ENCODE data around the gene NDUFB2. TPM values are rescaled to one million over a fixed set of nuclear protein-coding genes. Genes with fewer than 3 reads are reported as not detected.

NDUFB2 gene
- total and polyA plus RNA-seq, 10 donors, result 104 to 370 (median 142) TPM

GRCh38 chr7:140745266-140746058, 49.0 kb downstream of the NDUFB2 start:
- no peaks in the 10 kb centered on the region for H3K9me3 ChIP-seq
- DNase-seq, result no peak
- peaks cover 0 to 12% (median 3%) of the 10 kb centered on the region in 6 donors for H3K4me1 ChIP-seq
- no peak overlapping the region for H3K27ac ChIP-seq
- intact Hi-C loops (cut with DNase I; ENCODE audit: low total_unique reads), result no loop called here
- no peak overlapping the region for H3K4me3 ChIP-seq
- no peak for TF ChIP-seq POLR2A (IDR thresholded peaks at IDR 0.05)
- TF ChIP-seq POLR2AphosphoS5 (IDR thresholded peaks at IDR 0.05), result no peak
- no peak for TF ChIP-seq CTCF (IDR thresholded peaks at IDR 0.05 in 8 of 11, conservative IDR thresholded peaks at IDR 0.05 in 3 of 11)
- no peaks in the 10 kb centered on the region for H3K27me3 ChIP-seq (replicated peaks in 1 of 7)
- peaks cover 0 to 66% (median 14%) of the 10 kb centered on the region in 6 donors for H3K36me3 ChIP-seq
- WGBS, 5 donors, result 72 to 80% (median 74%) methylated on average over 6 of the region's 6 CpGs

GRCh38 chr7:140746751-140747150, 50.2 kb downstream of the NDUFB2 start:
- 91 to 100% (median 95%) methylated on average over 2 of the region's 2 CpGs for WGBS, 5 donors
- Histone ChIP-seq H3K9me3 (no peaks in the 10 kb centered on the region), H3K4me1 (peaks cover 0 to 12% (median 3%) of the 10 kb centered on the region in 6 donors), H3K36me3 (peaks cover 0 to 68% (median 15%) of the 10 kb centered on the region in 6 donors), H3K27ac (no peak overlapping the region), H3K27me3 (replicated peaks in 1 of 7) (no peaks in the 10 kb centered on the region), H3K4me3 (no peak overlapping the region)
- TF ChIP-seq POLR2A (IDR thresholded peaks at IDR 0.05), result no peak
- no peak for TF ChIP-seq POLR2AphosphoS5 (IDR thresholded peaks at IDR 0.05)
- no peak for TF ChIP-seq CTCF (IDR thresholded peaks at IDR 0.05 in 8 of 11, conservative IDR thresholded peaks at IDR 0.05 in 3 of 11)
- no peak for DNase-seq
- intact Hi-C loops (cut with DNase I; ENCODE audit: low total_unique reads), result no loop called here

GRCh38 chr7:140752533-140752932, 56.0 kb downstream of the NDUFB2 start:
- no peak for TF ChIP-seq CTCF (IDR thresholded peaks at IDR 0.05 in 8 of 11, conservative IDR thresholded peaks at IDR 0.05 in 3 of 11)
- TF ChIP-seq POLR2AphosphoS5 (IDR thresholded peaks at IDR 0.05), result no peak
- no peak for TF ChIP-seq POLR2A (IDR thresholded peaks at IDR 0.05)
- 91 to 98% (median 94%) methylated on average over 1 of the region's 1 CpG for WGBS, 5 donors

GRCh38 chr7:140754506-140754905, 58.0 kb downstream of the NDUFB2 start:
- TF ChIP-seq POLR2AphosphoS5 (IDR thresholded peaks at IDR 0.05) (no peak), POLR2A (IDR thresholded peaks at IDR 0.05) (no peak), CTCF (IDR thresholded peaks at IDR 0.05 in 8 of 11, conservative IDR thresholded peaks at IDR 0.05 in 3 of 11) (no peak)
- intact Hi-C loops (cut with DNase I; ENCODE audit: low total_unique reads), result no loop called here
- Histone ChIP-seq H3K27me3 (replicated peaks in 1 of 7) (no peaks in the 10 kb centered on the region), H3K27ac (no peak overlapping the region), H3K4me1 (no peaks in the 10 kb centered on the region), H3K36me3 (peaks cover 0 to 80% (median 4%) of the 10 kb centered on the region in 6 donors), H3K9me3 (no peaks in the 10 kb centered on the region), H3K4me3 (no peak overlapping the region)
- 82 to 88% (median 86%) methylated on average over 3 of the region's 3 CpGs for WGBS, 5 donors
- no peak for DNase-seq

More at GRCh38 chr7:140752533-140752932, 56.0 kb downstream of the NDUFB2 start:
- H3K27ac ChIP-seq, result no peak overlapping the region
- DNase-seq, result no peak
- intact Hi-C loops (cut with DNase I; ENCODE audit: low total_unique reads), result no loop called here
- H3K36me3 ChIP-seq, result peaks cover 0 to 81% (median 11%) of the 10 kb centered on the region in 6 donors
- no peaks in the 10 kb centered on the region for H3K27me3 ChIP-seq (replicated peaks in 1 of 7)
- no peak overlapping the region for H3K4me3 ChIP-seq
- no peaks in the 10 kb centered on the region for H3K4me1 ChIP-seq
- H3K9me3 ChIP-seq, result no peaks in the 10 kb centered on the region

Data from spleen (tissue), 11 donors.